ENCODE results near the gene KATNB1.

KATNB1 gene

DNA sequence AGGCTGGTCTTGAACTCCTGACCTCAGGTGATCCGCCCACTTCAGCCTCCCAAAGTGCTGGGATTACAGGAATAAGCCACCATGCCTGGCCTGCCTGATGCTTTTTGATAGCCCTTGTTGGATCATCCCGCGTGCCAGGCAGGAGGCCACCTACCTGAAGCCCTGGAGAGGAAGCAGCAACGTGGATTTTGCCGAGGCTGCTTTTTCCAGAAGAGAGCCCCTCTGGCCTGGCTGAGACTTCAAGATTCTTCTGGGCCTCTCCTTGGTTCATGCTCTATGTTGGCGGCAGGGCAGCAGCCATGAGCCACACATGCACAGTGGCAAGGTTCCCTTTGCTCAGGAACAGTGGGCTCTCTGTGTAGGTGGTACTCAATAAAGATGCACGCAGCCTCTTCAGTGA is 11.5 kb downstream of the KATNB1 start:
- no peak for DNase-seq

- no peak for DNase-seq
These were observed 11.9 kb downstream of the KATNB1 start for GRCh38 chr16:57747496-57747895.

- DNase-seq = no peak
These were observed 12.4 kb downstream of the KATNB1 start for GRCh38 chr16:57747996-57748395.

DNA sequence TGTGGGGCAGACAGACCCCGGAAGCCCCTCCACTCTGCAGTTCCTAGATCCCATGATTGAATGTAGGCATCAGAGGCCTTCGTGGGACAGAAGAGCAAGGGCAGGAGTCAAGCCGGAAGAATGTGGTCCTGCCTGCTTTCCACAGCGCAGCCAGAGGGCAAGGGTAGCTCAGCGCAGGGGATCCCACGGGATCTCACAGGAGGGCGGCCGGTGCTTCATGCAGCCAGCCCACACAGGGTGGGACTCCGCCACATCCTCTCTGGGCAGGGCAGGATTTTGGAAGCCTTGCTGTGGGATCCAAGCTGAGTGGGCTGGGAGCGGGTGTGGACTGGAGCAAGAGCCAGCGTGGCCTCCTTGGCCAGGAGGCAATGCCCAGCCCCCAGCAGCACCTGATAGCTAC is 13.0 kb downstream of the KATNB1 start:
- no peak for DNase-seq

- DNase-seq = no peak
These were observed 13.6 kb downstream of the KATNB1 start for GRCh38 chr16:57749101-57749692.

DNA sequence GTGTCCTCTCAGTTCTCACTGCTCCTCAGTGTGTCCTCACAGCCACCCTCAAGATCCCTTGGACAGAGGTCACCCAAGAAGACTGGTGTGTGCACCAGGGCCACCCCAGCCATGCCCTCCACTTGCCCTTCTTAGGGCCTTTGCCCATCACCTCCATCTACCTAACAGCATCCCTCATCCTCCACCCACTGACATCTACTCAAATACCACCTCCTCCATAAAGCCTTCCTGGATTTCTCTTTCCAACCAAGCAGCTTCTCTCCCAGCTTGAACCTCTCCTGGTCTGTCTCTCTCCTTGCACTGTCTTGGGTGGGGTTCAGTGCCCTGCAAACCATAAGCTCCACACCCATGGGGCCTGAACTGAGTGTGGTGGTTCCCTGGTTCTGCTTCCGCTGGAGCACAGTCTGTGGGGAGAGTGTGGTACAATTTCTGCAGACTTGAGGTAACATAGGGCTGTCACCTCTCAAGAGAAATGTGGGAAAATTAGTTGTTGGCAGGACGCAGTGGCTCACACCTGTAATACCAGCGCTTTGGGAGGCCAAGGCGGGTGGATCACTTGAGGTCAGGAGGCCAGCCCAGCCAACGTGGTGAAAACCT is 14.4 kb downstream of the KATNB1 start:
- DNase-seq = no peak

GRCh38 chr16:57750796-57751538 is 15.4 kb downstream of the KATNB1 start:
- DNase-seq = no peak

DNA sequence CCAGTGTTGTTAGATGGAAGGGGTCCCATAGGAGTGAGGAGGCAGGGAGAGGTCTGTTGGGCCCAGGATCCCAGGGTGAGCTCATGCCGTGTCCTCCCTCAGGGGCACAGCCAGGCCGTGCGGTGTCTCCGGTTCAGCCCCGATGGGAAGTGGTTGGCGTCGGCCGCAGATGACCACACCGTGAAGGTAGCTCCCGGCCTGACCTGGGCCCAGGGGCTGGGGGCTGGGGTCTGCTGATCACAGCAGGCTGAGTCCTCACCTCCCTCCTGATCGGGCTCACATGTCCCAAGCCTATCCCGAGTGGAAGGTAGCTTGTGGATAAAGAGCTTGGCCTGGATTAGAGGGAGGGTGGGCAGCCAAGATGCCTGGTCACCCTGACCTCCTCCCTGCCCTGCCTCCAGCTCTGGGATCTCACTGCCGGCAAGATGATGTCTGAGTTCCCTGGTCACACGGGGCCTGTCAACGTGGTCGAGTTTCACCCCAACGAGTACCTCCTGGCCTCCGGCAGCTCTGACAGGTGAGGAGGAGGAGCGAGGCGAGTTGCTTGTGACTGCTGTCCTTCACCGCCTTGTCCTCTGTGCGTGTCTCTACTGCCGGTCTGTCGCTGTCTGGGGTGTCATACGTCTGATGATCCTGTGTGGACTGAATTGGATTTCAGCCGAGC is 16.1 kb downstream of the KATNB1 start:
- DNase-seq = no peak

DNA sequence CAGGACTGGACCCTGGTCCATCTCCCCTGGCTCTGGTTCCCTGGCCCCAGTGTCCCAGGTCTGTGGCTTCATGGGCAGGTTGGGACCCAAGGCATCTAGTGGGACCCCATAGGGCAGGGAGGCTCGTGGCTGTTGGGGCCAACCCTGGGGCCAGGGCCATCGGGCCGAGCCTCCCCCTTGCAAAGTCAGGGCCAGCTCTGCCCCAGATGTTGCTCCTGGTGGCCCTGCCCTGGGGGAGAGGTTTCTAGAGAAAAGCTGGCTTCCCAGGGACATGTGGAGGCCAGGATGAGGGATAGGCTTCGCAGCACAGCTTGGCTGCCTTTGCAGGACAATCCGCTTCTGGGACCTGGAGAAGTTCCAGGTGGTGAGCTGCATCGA is 16.6 kb downstream of the KATNB1 start:
- DNase-seq = no peak

- DNase-seq = no peak
These were observed 17.2 kb downstream of the KATNB1 start for GRCh38 chr16:57752581-57753447.

- no peak for DNase-seq
These were observed 18.1 kb downstream of the KATNB1 start for GRCh38 chr16:57753448-57754353.

GRCh38 chr16:57754354-57755060 is 18.9 kb downstream of the KATNB1 start:
- no peak for DNase-seq

GRCh38 chr16:57755061-57755684 is 19.6 kb downstream of the KATNB1 start:
- no peak for DNase-seq

DNA sequence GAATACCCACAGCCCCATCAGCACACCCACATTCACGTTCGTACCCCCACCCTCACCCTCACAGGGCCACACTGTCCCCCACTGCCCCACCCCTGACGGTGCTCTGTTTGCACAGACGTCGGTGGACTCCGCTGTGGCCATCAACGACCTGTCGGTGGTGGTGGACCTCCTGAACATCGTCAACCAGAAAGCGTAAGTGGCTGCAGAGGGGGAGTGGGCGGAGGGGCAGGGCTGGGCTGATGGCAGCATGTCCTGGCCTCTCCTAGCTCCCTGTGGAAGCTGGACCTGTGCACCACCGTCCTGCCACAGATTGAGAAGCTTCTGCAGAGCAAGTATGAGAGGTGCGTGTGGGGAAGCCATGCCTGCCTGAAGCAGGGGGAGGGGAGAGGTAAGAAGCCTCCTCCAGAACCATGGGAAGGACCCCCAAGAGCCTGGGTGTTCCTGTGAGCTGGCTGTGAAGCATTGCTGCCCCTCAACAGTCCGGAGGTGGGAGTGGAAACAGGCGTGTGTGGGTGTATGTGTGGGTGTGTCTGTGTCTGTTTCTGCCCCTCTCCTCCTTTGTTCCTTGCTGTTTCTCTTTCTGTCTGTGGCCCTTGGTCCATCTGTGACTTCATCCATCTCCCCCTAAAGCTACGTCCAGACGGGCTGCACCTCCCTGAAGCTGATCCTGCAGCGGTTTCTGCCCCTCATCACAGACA is 20.3 kb downstream of the KATNB1 start:
- DNase-seq = no peak

DNA sequence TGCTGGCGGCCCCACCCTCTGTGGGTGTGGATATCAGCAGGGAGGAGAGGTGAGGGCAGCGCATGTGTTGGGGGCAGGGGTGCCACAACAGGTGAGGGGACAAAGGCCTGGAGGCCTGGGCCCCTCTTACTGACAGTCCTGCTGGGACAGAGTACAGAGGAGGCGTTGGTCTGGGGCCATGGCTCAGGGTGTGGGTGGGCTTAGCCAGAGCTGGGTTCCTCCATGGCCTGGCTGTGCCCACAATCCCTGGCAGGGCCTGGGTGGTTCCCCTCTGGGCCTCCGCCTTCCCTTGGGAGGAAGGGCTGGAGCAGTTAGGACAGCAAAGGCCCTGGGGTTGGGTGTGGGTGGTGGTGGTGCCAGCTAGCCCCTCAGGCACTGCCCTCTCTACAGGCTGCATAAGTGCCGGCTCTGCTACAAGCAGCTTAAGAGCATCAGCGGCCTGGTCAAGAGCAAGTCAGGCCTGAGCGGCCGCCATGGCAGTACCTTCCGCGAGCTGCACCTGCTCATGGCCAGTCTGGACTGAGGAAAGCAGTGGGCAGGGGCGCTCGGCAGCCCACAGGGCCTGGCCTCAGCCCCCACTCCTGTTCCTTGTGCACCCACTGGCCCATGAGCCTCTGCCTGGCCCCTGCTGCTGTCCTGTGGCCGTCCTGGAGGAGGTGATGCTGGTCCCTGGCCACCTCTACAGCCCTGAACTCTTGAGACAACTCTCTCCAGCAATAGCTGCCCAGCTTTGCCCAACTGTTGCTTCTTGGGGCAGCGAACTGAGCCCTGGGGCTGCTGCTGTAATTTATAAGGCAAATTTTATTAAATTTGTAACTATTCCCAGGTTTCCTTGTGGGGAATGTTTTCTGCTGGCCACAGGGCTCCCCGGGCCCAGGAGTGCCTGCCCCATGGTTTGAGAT is 21.1 kb downstream of the KATNB1 start:
- DNase-seq = no peak

DNA sequence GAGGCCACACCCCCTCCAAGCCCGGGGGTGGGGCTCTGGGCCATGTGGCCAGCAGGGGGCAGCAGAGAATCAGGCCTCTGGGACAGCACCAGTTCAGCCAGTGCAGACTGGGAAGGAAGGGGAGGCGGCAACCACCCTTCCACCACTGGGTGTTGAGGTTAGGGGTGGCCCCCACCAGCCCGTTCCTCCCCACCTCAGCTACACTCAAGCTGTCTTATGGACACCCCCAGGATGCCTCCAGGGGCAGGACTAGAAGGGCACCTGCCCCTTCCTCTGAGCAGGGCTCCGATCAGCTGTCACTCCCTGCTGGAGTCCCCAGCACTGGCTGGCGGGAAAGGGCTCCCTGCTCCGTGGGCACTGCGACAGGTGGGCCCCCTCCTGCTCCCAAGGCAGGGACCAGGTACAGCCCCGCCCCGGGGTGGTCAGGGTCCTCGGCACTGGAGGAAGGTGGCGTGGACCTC is 21.8 kb downstream of the KATNB1 start:
- DNase-seq = peak; percentile 41

- no peak for DNase-seq
These were observed 22.3 kb downstream of the KATNB1 start for GRCh38 chr16:57757883-57758282.

DNA sequence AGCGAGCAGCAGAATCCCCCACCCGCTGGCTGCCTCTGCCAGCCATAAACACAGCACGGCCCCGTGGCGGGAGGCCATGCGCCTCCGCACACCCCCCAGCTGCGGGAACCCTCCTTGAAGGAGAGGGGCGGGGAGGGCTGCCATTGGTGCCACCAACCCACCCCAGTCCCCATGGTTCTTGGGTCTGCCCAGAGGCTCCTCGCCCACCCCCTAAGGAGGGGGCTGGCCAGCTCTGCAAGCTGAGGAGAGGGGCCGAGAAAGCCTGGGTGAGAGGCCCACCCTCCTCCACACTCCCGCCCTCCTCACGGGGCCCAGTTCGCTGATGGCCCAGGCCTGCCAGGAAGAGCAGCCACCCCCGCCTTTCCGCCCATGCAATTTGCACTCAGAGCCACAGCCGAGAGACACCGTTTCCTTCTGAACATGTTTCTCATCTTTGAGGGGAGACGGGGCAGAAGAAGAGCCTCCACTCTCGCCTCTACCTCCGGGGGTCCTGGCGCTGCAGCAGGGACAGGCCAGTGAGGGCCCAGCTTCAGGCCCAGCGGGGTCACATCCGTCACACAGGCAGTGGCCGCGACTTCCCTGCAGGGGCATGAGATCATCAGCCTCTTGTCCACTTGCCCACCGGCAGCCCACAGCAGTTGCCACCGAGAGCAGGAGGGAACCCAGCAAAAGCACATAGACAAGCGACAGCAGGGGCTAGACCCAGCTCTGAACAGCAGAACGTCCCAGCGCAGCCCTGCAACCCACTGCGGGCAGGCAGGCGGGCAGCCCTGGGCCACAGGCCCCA is 23.0 kb downstream of the KATNB1 start:
- DNase-seq = no peak

All from amniotic stem cell (primary cell).